ENCODE measurements around the gene PRIMPOL.

PRIMPOL gene

DNA sequence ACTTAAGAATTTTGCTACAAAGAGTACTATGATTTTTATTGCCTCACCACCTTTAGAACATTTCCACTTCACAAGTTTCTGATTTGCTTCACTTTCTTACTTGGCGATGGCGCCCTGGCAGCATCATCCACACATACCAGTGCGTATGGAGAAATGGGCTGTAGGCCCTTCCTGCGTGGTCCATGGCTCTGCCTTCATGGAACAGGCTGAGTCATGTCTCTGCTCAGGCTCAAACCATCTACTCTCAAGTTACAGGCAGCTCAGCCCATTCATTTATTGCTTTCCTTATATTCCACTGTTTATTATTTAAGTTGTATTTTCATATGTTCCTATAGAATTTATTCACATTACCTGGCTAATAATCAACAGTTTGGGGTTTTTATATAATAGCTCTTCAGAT lies 21.4 kb upstream of the PRIMPOL start:
- DNase-seq (ENCODE audit: low read depth, low spot score), result no peak
- H3K4me3 ChIP-seq (ENCODE audit: insufficient read length, low read depth), result no peak overlapping the region
- TF ChIP-seq SUZ12 (IDR thresholded peaks at IDR 0.05; ENCODE audit: extremely low read depth, insufficient read depth, insufficient read length), result no peak
- TF ChIP-seq YY1 (IDR thresholded peaks at IDR 0.05; ENCODE audit: insufficient read depth, insufficient read length), result no peak
- TF ChIP-seq ZNF274 (IDR thresholded peaks at IDR 0.05; ENCODE audit: low read depth, low read length), result no peak
- H3K36me3 ChIP-seq (ENCODE audit: insufficient read depth, insufficient read length, low read length), result peaks cover 49% of the 10 kb centered on the region
- H3K9ac ChIP-seq (ENCODE audit: insufficient read length, low read depth), result no peak overlapping the region
- H3K27me3 ChIP-seq (ENCODE audit: insufficient read depth, insufficient read length), result no peaks in the 10 kb centered on the region
- H3K4me1 ChIP-seq (ENCODE audit: insufficient read depth, insufficient read length), result no peaks in the 10 kb centered on the region
- peaks cover 8% of the 10 kb centered on the region; the same call in 1 of the 2 replicates for H3K9me3 ChIP-seq (ENCODE audit: insufficient read depth, low read length)

DNA sequence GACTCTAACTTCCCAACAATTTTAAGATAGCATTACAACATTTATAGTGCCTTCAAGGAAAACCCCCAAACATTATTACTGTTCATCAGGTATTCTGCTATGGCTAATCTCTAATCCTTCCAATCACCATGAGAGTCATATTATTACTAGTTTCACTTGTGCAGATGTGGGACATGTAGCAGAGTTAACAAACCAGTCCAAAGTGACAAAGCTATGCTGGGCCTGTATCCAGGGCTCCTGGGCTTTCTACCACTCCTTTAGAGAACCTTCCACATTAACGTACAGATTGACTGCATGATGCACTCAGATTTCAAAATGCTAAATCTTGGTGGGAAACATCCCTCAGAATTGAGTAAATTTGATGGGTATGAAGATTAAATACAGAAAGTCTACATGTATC lies 16.7 kb upstream of the PRIMPOL start:
- DNase-seq (ENCODE audit: low read depth, low spot score), result no peak
- no peak for TF ChIP-seq SUZ12 (IDR thresholded peaks at IDR 0.05; ENCODE audit: extremely low read depth, insufficient read depth, insufficient read length)
- TF ChIP-seq YY1 (IDR thresholded peaks at IDR 0.05; ENCODE audit: insufficient read depth, insufficient read length), result no peak
- no peak for TF ChIP-seq ZNF274 (IDR thresholded peaks at IDR 0.05; ENCODE audit: low read depth, low read length)
- Histone ChIP-seq H3K4me1 (ENCODE audit: insufficient read depth, insufficient read length) (no peaks in the 10 kb centered on the region), H3K36me3 (ENCODE audit: insufficient read depth, insufficient read length, low read length) (peaks cover 80% of the 10 kb centered on the region), H3K9me3 (ENCODE audit: insufficient read depth, low read length) (no peaks in the 10 kb centered on the region), H3K9ac (ENCODE audit: insufficient read length, low read depth) (no peak overlapping the region), H3K4me3 (ENCODE audit: insufficient read length, low read depth) (no peak overlapping the region), H3K27me3 (ENCODE audit: insufficient read depth, insufficient read length) (no peaks in the 10 kb centered on the region)

- Histone ChIP-seq H3K4me3 (ENCODE audit: insufficient read length, low read depth) (no peak overlapping the region), H3K36me3 (ENCODE audit: insufficient read depth, insufficient read length, low read length) (peaks cover 82% of the 10 kb centered on the region), H3K4me1 (ENCODE audit: insufficient read depth, insufficient read length) (no peaks in the 10 kb centered on the region), H3K9me3 (ENCODE audit: insufficient read depth, low read length) (no peaks in the 10 kb centered on the region), H3K27me3 (ENCODE audit: insufficient read depth, insufficient read length) (no peaks in the 10 kb centered on the region), H3K9ac (ENCODE audit: insufficient read length, low read depth) (no peak overlapping the region)
- DNase-seq (ENCODE audit: low read depth, low spot score), result no peak
- TF ChIP-seq SUZ12 (IDR thresholded peaks at IDR 0.05; ENCODE audit: extremely low read depth, insufficient read depth, insufficient read length) (no peak), ZNF274 (IDR thresholded peaks at IDR 0.05; ENCODE audit: low read depth, low read length) (no peak), YY1 (IDR thresholded peaks at IDR 0.05; ENCODE audit: insufficient read depth, insufficient read length) (no peak)
Measured at GRCh38 chr4:184635381-184635780, 14.2 kb upstream of the PRIMPOL start.

DNA sequence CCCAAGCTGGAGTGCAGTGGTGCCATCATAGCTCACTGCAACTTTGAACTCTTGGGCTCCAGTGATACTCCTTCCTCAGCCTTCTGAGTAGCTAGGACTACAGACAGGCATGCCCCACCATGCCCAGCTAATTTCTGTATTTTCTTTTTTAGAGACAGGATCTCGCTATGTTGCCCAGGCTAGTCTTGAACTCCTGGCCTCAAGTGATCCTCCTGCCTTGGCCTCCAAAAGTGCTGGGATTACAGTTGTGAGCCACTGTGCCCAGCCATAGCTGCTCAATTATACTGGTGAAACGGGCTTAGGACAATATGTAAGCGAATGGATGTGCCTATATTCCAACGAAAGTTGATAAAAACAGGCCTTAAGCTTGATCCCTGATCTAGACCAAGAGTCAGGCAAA lies 13.4 kb upstream of the PRIMPOL start:
- no peaks in the 10 kb centered on the region for H3K4me1 ChIP-seq (ENCODE audit: insufficient read depth, insufficient read length)
- no peaks in the 10 kb centered on the region for H3K27me3 ChIP-seq (ENCODE audit: insufficient read depth, insufficient read length)
- TF ChIP-seq ZNF274 (IDR thresholded peaks at IDR 0.05; ENCODE audit: low read depth, low read length) (no peak), SUZ12 (IDR thresholded peaks at IDR 0.05; ENCODE audit: extremely low read depth, insufficient read depth, insufficient read length) (no peak), YY1 (IDR thresholded peaks at IDR 0.05; ENCODE audit: insufficient read depth, insufficient read length) (no peak)
- peaks cover 79% of the 10 kb centered on the region for H3K36me3 ChIP-seq (ENCODE audit: insufficient read depth, insufficient read length, low read length)
- H3K9me3 ChIP-seq (ENCODE audit: insufficient read depth, low read length), result no peaks in the 10 kb centered on the region
- no peak overlapping the region for H3K4me3 ChIP-seq (ENCODE audit: insufficient read length, low read depth)
- DNase-seq (ENCODE audit: low read depth, low spot score), result no peak
- no peak overlapping the region for H3K9ac ChIP-seq (ENCODE audit: insufficient read length, low read depth)

DNA sequence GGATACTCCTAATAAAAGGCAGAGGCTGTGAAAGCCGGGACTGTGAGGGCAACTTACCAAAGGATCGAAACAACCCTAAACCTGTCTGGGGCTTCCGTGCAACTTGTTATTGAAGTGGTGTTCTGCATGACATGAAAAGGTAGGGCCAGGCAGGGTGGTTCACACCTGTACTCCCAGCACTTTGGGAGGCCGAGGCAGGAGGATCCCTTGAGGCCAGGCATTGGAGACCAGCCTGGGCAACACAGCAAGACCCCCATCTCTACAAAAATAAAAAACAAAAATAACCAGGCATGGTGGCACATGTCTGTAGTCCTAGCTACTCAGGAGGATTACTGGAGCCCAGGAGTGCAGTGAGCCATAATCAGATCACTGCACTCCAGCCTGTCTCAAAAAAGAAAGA lies 12.6 kb upstream of the PRIMPOL start:
- Histone ChIP-seq H3K36me3 (ENCODE audit: insufficient read depth, insufficient read length, low read length) (peaks cover 77% of the 10 kb centered on the region), H3K9me3 (ENCODE audit: insufficient read depth, low read length) (no peaks in the 10 kb centered on the region), H3K4me3 (ENCODE audit: insufficient read length, low read depth) (no peak overlapping the region), H3K9ac (ENCODE audit: insufficient read length, low read depth) (no peak overlapping the region), H3K27me3 (ENCODE audit: insufficient read depth, insufficient read length) (no peaks in the 10 kb centered on the region), H3K4me1 (ENCODE audit: insufficient read depth, insufficient read length) (no peaks in the 10 kb centered on the region)
- TF ChIP-seq SUZ12 (IDR thresholded peaks at IDR 0.05; ENCODE audit: extremely low read depth, insufficient read depth, insufficient read length), result no peak
- no peak for DNase-seq (ENCODE audit: low read depth, low spot score)

- TF ChIP-seq SUZ12 (IDR thresholded peaks at IDR 0.05; ENCODE audit: extremely low read depth, insufficient read depth, insufficient read length) (no peak), YY1 (IDR thresholded peaks at IDR 0.05; ENCODE audit: insufficient read depth, insufficient read length) (no peak), ZNF274 (IDR thresholded peaks at IDR 0.05; ENCODE audit: low read depth, low read length) (no peak)
- no peak overlapping the region for H3K4me3 ChIP-seq (ENCODE audit: insufficient read length, low read depth)
- no peaks in the 10 kb centered on the region for H3K9me3 ChIP-seq (ENCODE audit: insufficient read depth, low read length)
- no peak for DNase-seq (ENCODE audit: low read depth, low spot score)
- H3K4me1 ChIP-seq (ENCODE audit: insufficient read depth, insufficient read length), result no peaks in the 10 kb centered on the region
- no peak overlapping the region for H3K9ac ChIP-seq (ENCODE audit: insufficient read length, low read depth)
- peaks cover 63% of the 10 kb centered on the region for H3K36me3 ChIP-seq (ENCODE audit: insufficient read depth, insufficient read length, low read length)
- H3K27me3 ChIP-seq (ENCODE audit: insufficient read depth, insufficient read length), result no peaks in the 10 kb centered on the region
Measured at GRCh38 chr4:184641022-184641421, 8.5 kb upstream of the PRIMPOL start.

GRCh38 chr4:184641451-184641850 lies 8.1 kb upstream of the PRIMPOL start:
- Histone ChIP-seq H3K9me3 (ENCODE audit: insufficient read depth, low read length) (no peaks in the 10 kb centered on the region), H3K4me1 (ENCODE audit: insufficient read depth, insufficient read length) (no peaks in the 10 kb centered on the region), H3K9ac (ENCODE audit: insufficient read length, low read depth) (no peak overlapping the region), H3K27me3 (ENCODE audit: insufficient read depth, insufficient read length) (no peaks in the 10 kb centered on the region), H3K36me3 (ENCODE audit: insufficient read depth, insufficient read length, low read length) (peaks cover 64% of the 10 kb centered on the region), H3K4me3 (ENCODE audit: insufficient read length, low read depth) (no peak overlapping the region)
- no peak for TF ChIP-seq YY1 (IDR thresholded peaks at IDR 0.05; ENCODE audit: insufficient read depth, insufficient read length)
- no peak for TF ChIP-seq SUZ12 (IDR thresholded peaks at IDR 0.05; ENCODE audit: extremely low read depth, insufficient read depth, insufficient read length)
- no peak for TF ChIP-seq ZNF274 (IDR thresholded peaks at IDR 0.05; ENCODE audit: low read depth, low read length)
- DNase-seq (ENCODE audit: low read depth, low spot score), result no peak

DNA sequence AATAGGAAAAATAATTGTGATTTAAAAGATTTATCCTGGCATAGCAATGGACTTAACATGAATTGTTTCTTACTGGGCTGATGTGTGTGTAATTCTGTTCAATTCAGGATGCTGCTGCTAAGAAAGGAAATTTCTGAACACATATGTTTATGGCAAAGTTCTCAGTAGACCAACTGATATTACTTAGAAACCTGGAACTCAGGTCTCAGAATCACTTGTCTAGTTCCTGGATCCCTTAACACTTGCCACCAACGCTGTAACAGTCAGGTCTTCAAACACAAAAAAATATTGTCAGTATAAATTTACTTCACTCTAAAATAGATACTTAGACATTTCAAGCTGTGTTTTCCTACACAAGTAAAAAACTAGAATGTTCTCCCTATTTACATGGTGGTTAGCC lies 5.8 kb upstream of the PRIMPOL start:
- Histone ChIP-seq H3K4me1 (ENCODE audit: insufficient read depth, insufficient read length) (no peaks in the 10 kb centered on the region), H3K9me3 (ENCODE audit: insufficient read depth, low read length) (no peaks in the 10 kb centered on the region), H3K27me3 (ENCODE audit: insufficient read depth, insufficient read length) (no peaks in the 10 kb centered on the region), H3K36me3 (ENCODE audit: insufficient read depth, insufficient read length, low read length) (peaks cover 45% of the 10 kb centered on the region), H3K4me3 (ENCODE audit: insufficient read length, low read depth) (no peak overlapping the region), H3K9ac (ENCODE audit: insufficient read length, low read depth) (no peak overlapping the region)
- no peak for DNase-seq (ENCODE audit: low read depth, low spot score)
- TF ChIP-seq SUZ12 (IDR thresholded peaks at IDR 0.05; ENCODE audit: extremely low read depth, insufficient read depth, insufficient read length) (no peak), YY1 (IDR thresholded peaks at IDR 0.05; ENCODE audit: insufficient read depth, insufficient read length) (no peak), ZNF274 (IDR thresholded peaks at IDR 0.05; ENCODE audit: low read depth, low read length) (no peak)

Data from NT2/D1 (cell line).